ENCODE results near the gene AIDA.

Gene AIDA

DNA sequence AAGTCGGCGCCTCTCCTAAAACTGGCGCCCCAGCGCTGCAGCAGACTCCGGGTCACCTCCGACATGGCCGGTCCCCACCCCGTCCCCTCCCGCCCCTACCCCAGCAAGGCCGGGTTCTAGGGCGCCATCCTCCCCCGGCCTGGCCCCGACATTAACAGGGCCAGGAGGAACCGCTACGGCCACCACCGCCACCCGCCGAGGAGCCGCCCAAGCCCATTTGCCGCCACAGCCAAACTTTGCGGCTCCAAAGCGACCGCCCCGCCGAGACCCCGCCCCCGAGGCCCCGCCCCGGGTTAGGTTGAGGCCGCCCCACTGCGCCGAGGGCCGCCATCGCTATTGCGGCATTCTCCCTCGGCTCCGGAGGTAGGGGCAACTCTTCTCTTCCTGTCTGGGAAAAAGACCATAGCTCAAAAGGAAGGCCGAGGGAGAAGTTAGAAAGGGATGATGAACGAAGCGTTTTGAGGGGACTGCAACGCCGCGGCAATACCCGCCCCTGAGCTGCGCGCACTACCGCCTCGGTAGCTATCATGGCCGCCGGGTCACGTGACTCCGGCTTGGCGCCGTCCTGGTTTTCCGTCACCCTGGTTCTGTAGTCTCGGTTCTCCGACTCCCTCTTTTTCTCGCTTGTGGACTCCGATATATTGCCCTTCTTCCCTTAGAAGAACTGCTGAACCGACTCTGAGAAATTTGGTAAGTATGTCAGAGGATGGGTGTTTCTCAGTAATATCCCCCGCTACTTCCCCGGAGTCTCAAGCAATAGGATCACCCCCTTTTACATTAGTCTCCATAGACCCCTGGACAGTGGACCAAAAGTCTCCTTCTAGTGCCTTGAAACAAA lies at the start of gene AIDA, which contains the start of gene BROX (continued):
- TF ChIP-seq, protein P1, sequence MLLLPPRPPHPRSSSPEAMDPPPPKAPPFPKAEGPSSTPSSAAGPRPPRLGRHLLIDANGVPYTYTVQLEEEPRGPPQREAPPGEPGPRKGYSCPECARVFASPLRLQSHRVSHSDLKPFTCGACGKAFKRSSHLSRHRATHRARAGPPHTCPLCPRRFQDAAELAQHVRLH (tag by site-specific recombination; IDR thresholded peaks at IDR 0.05): peak; percentile 93
- TF ChIP-seq ZNF514 (tag by site-specific recombination; IDR thresholded peaks at IDR 0.05) (peak; percentile 61; the same call in 1 of the 2 replicates), ZNF248 (tag by site-specific recombination; IDR thresholded peaks at IDR 0.05) (no peak), SALL2 (tag by site-specific recombination; IDR thresholded peaks at IDR 0.05; ENCODE audit: borderline replicate concordance) (no peak), ZNF629 (tag by site-specific recombination; IDR thresholded peaks at IDR 0.05) (peak; percentile 68), KLF16 (tag by site-specific recombination; IDR thresholded peaks at IDR 0.05) (peak; percentile 77; the same call in 1 of the 2 replicates), HOXC10 (CRISPR knock-in tag; IDR thresholded peaks at IDR 0.05) (no peak), ZNF114 (tag by site-specific recombination; IDR thresholded peaks at IDR 0.05) (no peak), ZNF175 (tag by site-specific recombination; IDR thresholded peaks at IDR 0.05) (no peak), ZNF544 (tag by site-specific recombination; IDR thresholded peaks at IDR 0.05) (no peak), ZNF561 (tag by site-specific recombination; IDR thresholded peaks at IDR 0.05; ENCODE audit: borderline replicate concordance) (0 out of 2 replicates have a peak, but pooled peaks have one; percentile 49), ZNF621 (tag by site-specific recombination; IDR thresholded peaks at IDR 0.05) (no peak), ZSCAN23 (tag by site-specific recombination; IDR thresholded peaks at IDR 0.05) (peak; percentile 45; the same call in 1 of the 2 replicates), GFI1B (tag by site-specific recombination; IDR thresholded peaks at IDR 0.05) (peak; percentile 36; the same call in 1 of the 2 replicates), ZNF623 (tag by site-specific recombination; IDR thresholded peaks at IDR 0.05) (peak; percentile 33; the same call in 1 of the 2 replicates), ZNF24 (tag by site-specific recombination; IDR thresholded peaks at IDR 0.05) (peak; percentile 87), MYNN (tag by site-specific recombination; IDR thresholded peaks at IDR 0.05; ENCODE audit: borderline replicate concordance) (0 out of 2 replicates have a peak, but pooled peaks have one; percentile 17), ZNF174 (tag by site-specific recombination; IDR thresholded peaks at IDR 0.05) (no peak), SP7 (tag by site-specific recombination; IDR thresholded peaks at IDR 0.05) (peak; percentile 88), TRIM28 (IDR thresholded peaks at IDR 0.05; ENCODE audit: borderline replicate concordance, low read length) (no peak; the same call in 1 of the 2 replicates), ZNF10 (tag by site-specific recombination; IDR thresholded peaks at IDR 0.05) (peak; percentile 73), SETDB1 (IDR thresholded peaks at IDR 0.05; ENCODE audit: insufficient read length, low read length) (no peak), GLI4 (tag by site-specific recombination; IDR thresholded peaks at IDR 0.05) (peak; percentile 17; the same call in 1 of the 2 replicates), ZNF791 (tag by site-specific recombination; IDR thresholded peaks at IDR 0.05) (peak; percentile 77; the same call in 1 of the 2 replicates)
- TF ChIP-seq, protein P2, sequence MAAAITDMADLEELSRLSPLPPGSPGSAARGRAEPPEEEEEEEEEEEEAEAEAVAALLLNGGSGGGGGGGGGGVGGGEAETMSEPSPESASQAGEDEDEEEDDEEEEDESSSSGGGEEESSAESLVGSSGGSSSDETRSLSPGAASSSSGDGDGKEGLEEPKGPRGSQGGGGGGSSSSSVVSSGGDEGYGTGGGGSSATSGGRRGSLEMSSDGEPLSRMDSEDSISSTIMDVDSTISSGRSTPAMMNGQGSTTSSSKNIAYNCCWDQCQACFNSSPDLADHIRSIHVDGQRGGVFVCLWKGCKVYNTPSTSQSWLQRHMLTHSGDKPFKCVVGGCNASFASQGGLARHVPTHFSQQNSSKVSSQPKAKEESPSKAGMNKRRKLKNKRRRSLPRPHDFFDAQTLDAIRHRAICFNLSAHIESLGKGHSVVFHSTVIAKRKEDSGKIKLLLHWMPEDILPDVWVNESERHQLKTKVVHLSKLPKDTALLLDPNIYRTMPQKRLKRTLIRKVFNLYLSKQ (tag by site-specific recombination; IDR thresholded peaks at IDR 0.05; ENCODE audit: borderline replicate concordance): no peak
- TF ChIP-seq, protein P3, sequence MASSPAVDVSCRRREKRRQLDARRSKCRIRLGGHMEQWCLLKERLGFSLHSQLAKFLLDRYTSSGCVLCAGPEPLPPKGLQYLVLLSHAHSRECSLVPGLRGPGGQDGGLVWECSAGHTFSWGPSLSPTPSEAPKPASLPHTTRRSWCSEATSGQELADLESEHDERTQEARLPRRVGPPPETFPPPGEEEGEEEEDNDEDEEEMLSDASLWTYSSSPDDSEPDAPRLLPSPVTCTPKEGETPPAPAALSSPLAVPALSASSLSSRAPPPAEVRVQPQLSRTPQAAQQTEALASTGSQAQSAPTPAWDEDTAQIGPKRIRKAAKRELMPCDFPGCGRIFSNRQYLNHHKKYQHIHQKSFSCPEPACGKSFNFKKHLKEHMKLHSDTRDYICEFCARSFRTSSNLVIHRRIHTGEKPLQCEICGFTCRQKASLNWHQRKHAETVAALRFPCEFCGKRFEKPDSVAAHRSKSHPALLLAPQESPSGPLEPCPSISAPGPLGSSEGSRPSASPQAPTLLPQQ (tag by site-specific recombination; IDR thresholded peaks at IDR 0.05): peak; percentile 92
- TF ChIP-seq, protein P4, sequence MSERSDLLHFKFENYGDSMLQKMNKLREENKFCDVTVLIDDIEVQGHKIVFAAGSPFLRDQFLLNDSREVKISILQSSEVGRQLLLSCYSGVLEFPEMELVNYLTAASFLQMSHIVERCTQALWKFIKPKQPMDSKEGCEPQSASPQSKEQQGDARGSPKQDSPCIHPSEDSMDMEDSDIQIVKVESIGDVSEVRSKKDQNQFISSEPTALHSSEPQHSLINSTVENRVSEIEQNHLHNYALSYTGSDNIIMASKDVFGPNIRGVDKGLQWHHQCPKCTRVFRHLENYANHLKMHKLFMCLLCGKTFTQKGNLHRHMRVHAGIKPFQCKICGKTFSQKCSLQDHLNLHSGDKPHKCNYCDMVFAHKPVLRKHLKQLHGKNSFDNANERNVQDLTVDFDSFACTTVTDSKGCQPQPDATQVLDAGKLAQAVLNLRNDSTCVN (tag by site-specific recombination; optimal IDR thresholded peaks at IDR 0.05): peak; percentile 41
- TF ChIP-seq, protein P5, sequence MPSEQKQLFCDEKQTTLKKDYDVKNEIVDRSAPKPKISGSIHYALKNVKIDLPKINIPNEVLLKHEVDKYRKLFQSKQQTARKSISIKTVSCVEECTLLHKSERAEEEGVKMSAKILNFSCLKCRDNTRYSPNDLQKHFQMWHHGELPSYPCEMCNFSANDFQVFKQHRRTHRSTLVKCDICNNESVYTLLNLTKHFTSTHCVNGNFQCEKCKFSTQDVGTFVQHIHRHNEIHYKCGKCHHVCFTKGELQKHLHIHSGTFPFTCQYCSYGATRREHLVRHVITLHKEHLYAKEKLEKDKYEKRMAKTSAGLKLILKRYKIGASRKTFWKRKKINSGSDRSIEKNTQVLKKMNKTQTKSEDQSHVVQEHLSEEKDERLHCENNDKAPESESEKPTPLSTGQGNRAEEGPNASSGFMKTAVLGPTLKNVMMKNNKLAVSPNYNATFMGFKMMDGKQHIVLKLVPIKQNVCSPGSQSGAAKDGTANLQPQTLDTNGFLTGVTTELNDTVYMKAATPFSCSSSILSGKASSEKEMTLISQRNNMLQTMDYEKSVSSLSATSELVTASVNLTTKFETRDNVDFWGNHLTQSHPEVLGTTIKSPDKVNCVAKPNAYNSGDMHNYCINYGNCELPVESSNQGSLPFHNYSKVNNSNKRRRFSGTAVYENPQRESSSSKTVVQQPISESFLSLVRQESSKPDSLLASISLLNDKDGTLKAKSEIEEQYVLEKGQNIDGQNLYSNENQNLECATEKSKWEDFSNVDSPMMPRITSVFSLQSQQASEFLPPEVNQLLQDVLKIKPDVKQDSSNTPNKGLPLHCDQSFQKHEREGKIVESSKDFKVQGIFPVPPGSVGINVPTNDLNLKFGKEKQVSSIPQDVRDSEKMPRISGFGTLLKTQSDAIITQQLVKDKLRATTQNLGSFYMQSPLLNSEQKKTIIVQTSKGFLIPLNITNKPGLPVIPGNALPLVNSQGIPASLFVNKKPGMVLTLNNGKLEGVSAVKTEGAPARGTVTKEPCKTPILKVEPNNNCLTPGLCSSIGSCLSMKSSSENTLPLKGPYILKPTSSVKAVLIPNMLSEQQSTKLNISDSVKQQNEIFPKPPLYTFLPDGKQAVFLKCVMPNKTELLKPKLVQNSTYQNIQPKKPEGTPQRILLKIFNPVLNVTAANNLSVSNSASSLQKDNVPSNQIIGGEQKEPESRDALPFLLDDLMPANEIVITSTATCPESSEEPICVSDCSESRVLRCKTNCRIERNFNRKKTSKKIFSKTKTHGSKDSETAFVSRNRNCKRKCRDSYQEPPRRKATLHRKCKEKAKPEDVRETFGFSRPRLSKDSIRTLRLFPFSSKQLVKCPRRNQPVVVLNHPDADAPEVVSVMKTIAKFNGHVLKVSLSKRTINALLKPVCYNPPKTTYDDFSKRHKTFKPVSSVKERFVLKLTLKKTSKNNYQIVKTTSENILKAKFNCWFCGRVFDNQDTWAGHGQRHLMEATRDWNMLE (tag by site-specific recombination; conservative IDR thresholded peaks at IDR 0.05; ENCODE audit: low read depth): peak; percentile 48; the same call in 1 of the 2 replicates
- TF ChIP-seq, protein P6, sequence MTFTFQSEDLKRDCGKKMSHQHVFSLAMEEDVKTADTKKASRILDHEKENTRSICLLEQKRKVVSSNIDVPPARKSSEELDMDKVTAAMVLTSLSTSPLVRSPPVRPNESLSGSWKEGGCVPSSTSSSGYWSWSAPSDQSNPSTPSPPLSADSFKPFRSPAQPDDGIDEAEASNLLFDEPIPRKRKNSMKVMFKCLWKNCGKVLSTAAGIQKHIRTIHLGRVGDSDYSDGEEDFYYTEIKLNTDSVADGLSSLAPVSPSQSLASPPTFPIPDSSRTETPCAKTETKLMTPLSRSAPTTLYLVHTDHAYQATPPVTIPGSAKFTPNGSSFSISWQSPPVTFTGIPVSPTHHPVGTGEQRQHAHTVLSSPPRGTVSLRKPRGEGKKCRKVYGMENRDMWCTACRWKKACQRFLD (tag by site-specific recombination; IDR thresholded peaks at IDR 0.05): 0 out of 2 replicates have a peak, but pooled peaks have one; percentile 30
